H9 (cell line): ENCODE measurements around the gene EIF2D. TPM values are rescaled to one million over a fixed set of nuclear protein-coding genes. Genes with fewer than 3 reads are reported as not detected.

Source experiments
- DNase-seq: peaks from one replicate; pipeline ENCODE4 v3.0.0-alpha.2; 2017
- H2AFZ ChIP-seq: one replicate; pipeline ENCODE4 v1.6.1; 2013; ENCODE audit warnings: mild to moderate bottlenecking, low read length, control low read depth, moderate library complexity
- H2AK5ac ChIP-seq: 2 replicates; pipeline ENCODE4 v1.6.1; 2013; ENCODE audit warnings: low read length, control low read depth, mixed read lengths; ENCODE audit not compliant: insufficient read length
- H2BK120ac ChIP-seq: one replicate; pipeline ENCODE4 v1.6.1; 2013; ENCODE audit warnings: low read depth, mild to moderate bottlenecking, low read length, control low read depth, inconsistent platforms; ENCODE audit not compliant: poor library complexity, severe bottlenecking
- H2BK12ac ChIP-seq: 2 replicates; pipeline ENCODE4 v1.6.1; 2013; ENCODE audit warnings: low read length, control low read depth, mixed read lengths, low read depth; ENCODE audit not compliant: insufficient read length
- H2BK15ac ChIP-seq: 2 replicates; pipeline ENCODE4 v1.6.1; 2013; ENCODE audit warnings: low read depth, low read length, control low read depth
- H2BK20ac ChIP-seq: one replicate; pipeline ENCODE4 v1.6.1; 2013; ENCODE audit warnings: low read depth, mild to moderate bottlenecking, low read length, control low read depth, inconsistent platforms; ENCODE audit not compliant: poor library complexity, severe bottlenecking
- H2BK5ac ChIP-seq: 2 replicates; pipeline ENCODE4 v1.6.1; 2013; ENCODE audit warnings: low read length, control low read depth, mixed read lengths; ENCODE audit not compliant: insufficient read length
- H3K14ac ChIP-seq: 2 replicates; pipeline ENCODE4 v1.6.1; 2013; ENCODE audit warnings: low read length, control low read depth; ENCODE audit not compliant: insufficient read depth
- H3K18ac ChIP-seq: 2 replicates; pipeline ENCODE4 v1.6.1; 2013; ENCODE audit warnings: low read depth, mild to moderate bottlenecking, mixed read lengths, low read length, control low read depth; ENCODE audit not compliant: insufficient read length
- H3K23ac ChIP-seq: 2 replicates; pipeline ENCODE4 v1.6.1; 2013; ENCODE audit warnings: low read length, control low read depth, mixed read lengths, low read depth; ENCODE audit not compliant: insufficient read length
- H3K23me2 ChIP-seq: 2 replicates; pipeline ENCODE4 v1.6.1; 2013; ENCODE audit warnings: low read depth, mild to moderate bottlenecking, mixed read lengths, low read length, control low read depth; ENCODE audit not compliant: insufficient read length, poor library complexity, severe bottlenecking
- H3K27ac ChIP-seq: 2 replicates; pipeline ENCODE4 v1.5.1; 2013; ENCODE audit warnings: low read length, control low read depth, mixed read lengths, low read depth; ENCODE audit not compliant: insufficient read length
- H3K27me3 ChIP-seq: 2 replicates; pipeline ENCODE4 v1.6.1; 2013; ENCODE audit warnings: low read length, control low read depth, inconsistent platforms; ENCODE audit not compliant: insufficient read depth
- H3K4ac ChIP-seq: 2 replicates; pipeline ENCODE4 v1.6.1; 2013; ENCODE audit warnings: low read depth, mild to moderate bottlenecking, control low read depth, inconsistent platforms, low read length, moderate library complexity
- H3K4me1 ChIP-seq: 2 replicates; pipeline ENCODE4 v1.6.1; 2013; ENCODE audit warnings: low read length, control low read depth, inconsistent platforms; ENCODE audit not compliant: insufficient read depth
- H3K4me2 ChIP-seq: 2 replicates; pipeline ENCODE4 v1.6.1; 2013; ENCODE audit warnings: low read length, control low read depth, mixed read lengths; ENCODE audit not compliant: insufficient read length, insufficient read depth
- H3K56ac ChIP-seq: 2 replicates; pipeline ENCODE4 v1.6.1; 2013; ENCODE audit warnings: low read depth, mild to moderate bottlenecking, mixed read lengths, low read length, control low read depth; ENCODE audit not compliant: insufficient read length
- H3K79me1 ChIP-seq: 2 replicates; pipeline ENCODE4 v1.6.1; 2013; ENCODE audit warnings: low read depth, mild to moderate bottlenecking, moderate library complexity, low read length, control low read depth, inconsistent platforms; ENCODE audit not compliant: insufficient read depth, poor library complexity, severe bottlenecking
- H3K79me2 ChIP-seq: 2 replicates; pipeline ENCODE4 v1.6.1; 2013; ENCODE audit warnings: low read length, control low read depth, inconsistent platforms; ENCODE audit not compliant: insufficient read depth
- H3K9ac ChIP-seq: 2 replicates; pipeline ENCODE4 v1.6.1; 2013; ENCODE audit warnings: low read length, control low read depth, mixed read lengths; ENCODE audit not compliant: insufficient read length; ENCODE audit errors: extremely low read depth
- H3K9me3 ChIP-seq: one replicate; pipeline ENCODE4 v1.6.1; 2013; ENCODE audit warnings: low read depth, low read length, inconsistent platforms; ENCODE audit not compliant: control insufficient read depth
- H3T11ph ChIP-seq: one replicate; pipeline ENCODE4 v1.6.1; 2013; ENCODE audit warnings: mild to moderate bottlenecking, low read length, control low read depth, inconsistent platforms
- H4K20me1 ChIP-seq: one replicate; pipeline ENCODE4 v1.6.1; 2013; ENCODE audit not compliant: control insufficient read depth, insufficient read length, insufficient read depth
- H4K5ac ChIP-seq: 2 replicates; pipeline ENCODE4 v1.6.1; 2013; ENCODE audit warnings: low read depth, mild to moderate bottlenecking, mixed read lengths, low read length, control low read depth; ENCODE audit not compliant: insufficient read length
- H4K8ac ChIP-seq: replicated peaks from 2 replicates; pipeline ENCODE4 v1.6.1; 2013; ENCODE audit warnings: low read length, control low read depth, mixed read lengths, low read depth; ENCODE audit not compliant: insufficient read length
- H4K91ac ChIP-seq: 2 replicates; pipeline ENCODE4 v1.6.1; 2013; ENCODE audit warnings: low read depth, mild to moderate bottlenecking, moderate library complexity, mixed read lengths, low read length, control low read depth; ENCODE audit not compliant: insufficient read length
- H3K27ac Mint-ChIP-seq, 3 experiments: 2 replicates in 2 of 3; 3 replicates in 1 of 3; pipeline ENCODE4 v1.8.0; 2020 to 2021; ENCODE audit warnings: mixed read lengths in 3 of 3, mild to moderate bottlenecking in 1 of 3, moderate library complexity in 1 of 3
- H3K27me3 Mint-ChIP-seq: 2 replicates; pipeline ENCODE4 v1.8.0; 2021; ENCODE audit warnings: low read depth, mild to moderate bottlenecking, moderate library complexity, mixed read lengths
- H3K36me3 Mint-ChIP-seq, 3 experiments: 2 replicates in 2 of 3; 3 replicates in 1 of 3; pipeline ENCODE4 v1.8.0; 2020 to 2021; ENCODE audit warnings: low read depth in 3 of 3, mixed read lengths in 3 of 3; ENCODE audit not compliant: insufficient read depth in 1 of 3
- H3K4me1 Mint-ChIP-seq, 2 experiments: 2 replicates each; pipeline ENCODE4 v1.8.0; 2020; ENCODE audit warnings: mixed read lengths in 2 of 2
- H3K4me3 Mint-ChIP-seq, 2 experiments: 2 replicates in 1 of 2; 3 replicates in 1 of 2; pipeline ENCODE4 v1.8.0; 2020 to 2021; ENCODE audit warnings: mild to moderate bottlenecking in 2 of 2, mixed read lengths in 2 of 2, moderate library complexity in 1 of 2
- H3K9me3 Mint-ChIP-seq, 2 experiments: 2 replicates in 1 of 2; 3 replicates in 1 of 2; pipeline ENCODE4 v1.8.0; 2020; ENCODE audit warnings: mild to moderate bottlenecking in 2 of 2, mixed read lengths in 2 of 2, moderate library complexity in 1 of 2
- WGBS: extraction: QIAGEN DNeasy Blood & Tissue Kit; methylation state at CpG from one replicate; pipeline ENCODE4 v1.1.7; 2013; ENCODE audit warnings: missing lambda C conversion rate, low lambda C conversion rate, mixed read lengths; ENCODE audit not compliant: insufficient read length; ENCODE audit errors: extremely low coverage; 5-methylcytosine and 5-hydroxymethylcytosine counted together
- total RNA-seq: library from RNA; stranded (reverse); gene quantifications from 2 replicates; pipeline ENCODE4 v1.2.1, GENCODE V29; 2021
- TF ChIP-seq, protein P1 (sequence below): fragments of 200-600 bp; sonication (generic); conservative IDR thresholded peaks from 3 replicates; pipeline ENCODE4 v1.8.0; 2021; ENCODE audit warnings: antibody characterized with exemption, mild to moderate bottlenecking

EIF2D gene
- total RNA-seq, 1 experiment from 2014 or later = 35.8 TPM

DNA sequence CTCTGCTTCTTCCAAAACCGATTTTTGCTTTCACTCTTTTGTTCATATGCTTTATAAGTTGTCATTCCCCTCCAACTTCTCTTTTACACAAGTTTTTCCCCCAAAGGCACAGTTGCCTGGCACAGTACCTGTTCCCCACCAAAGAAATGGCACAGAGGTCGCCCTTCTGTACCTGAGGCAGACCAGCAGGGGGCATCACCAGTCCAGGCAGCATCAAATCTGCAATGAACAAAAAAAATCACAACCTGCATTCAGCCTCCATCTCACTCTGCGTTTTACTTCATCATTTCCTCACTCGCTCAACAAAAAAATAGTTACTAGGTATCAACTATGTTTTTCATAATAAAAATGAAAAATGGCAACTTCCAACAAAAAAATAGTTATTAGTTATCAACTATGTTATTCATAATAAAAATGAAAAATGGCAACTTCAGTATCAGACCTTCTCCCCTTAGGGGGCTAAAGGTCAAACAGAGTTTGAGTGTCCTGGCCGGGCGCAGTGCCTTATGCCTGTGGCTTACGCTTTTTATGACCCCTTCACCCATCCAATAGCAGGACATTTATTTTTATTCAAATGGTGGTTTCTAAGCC, 4.1 kb downstream of the EIF2D start:
- Histone ChIP-seq H3K4ac (no peak overlapping the region), H3K23me2 (peaks cover 7% of the 10 kb centered on the region), H3K18ac (no peak overlapping the region), H3K4me1 (no peaks in the 10 kb centered on the region), H2BK120ac (no peak overlapping the region), H3K4me2 (no peak overlapping the region), H3K56ac (no peak overlapping the region), H3K27ac (no peak overlapping the region), H3K9me3 (no peaks in the 10 kb centered on the region), H3T11ph (no peak overlapping the region), H2AK5ac (no peak overlapping the region), H3K79me1 (no peaks in the 10 kb centered on the region), H3K27me3 (no peaks in the 10 kb centered on the region), H4K5ac (no peak overlapping the region), H2BK15ac (no peak overlapping the region), H2BK12ac (no peak overlapping the region), H3K23ac (no peak overlapping the region), H3K9ac (no peak overlapping the region), H4K8ac (no peak overlapping the region), H2AFZ (no peak overlapping the region), H3K14ac (no peak overlapping the region), H4K91ac (no peak overlapping the region), H2BK20ac (no peak overlapping the region), H3K79me2 (no peaks in the 10 kb centered on the region), H4K20me1 (no peaks in the 10 kb centered on the region), H2BK5ac (no peak overlapping the region)
- TF ChIP-seq, protein P1, sequence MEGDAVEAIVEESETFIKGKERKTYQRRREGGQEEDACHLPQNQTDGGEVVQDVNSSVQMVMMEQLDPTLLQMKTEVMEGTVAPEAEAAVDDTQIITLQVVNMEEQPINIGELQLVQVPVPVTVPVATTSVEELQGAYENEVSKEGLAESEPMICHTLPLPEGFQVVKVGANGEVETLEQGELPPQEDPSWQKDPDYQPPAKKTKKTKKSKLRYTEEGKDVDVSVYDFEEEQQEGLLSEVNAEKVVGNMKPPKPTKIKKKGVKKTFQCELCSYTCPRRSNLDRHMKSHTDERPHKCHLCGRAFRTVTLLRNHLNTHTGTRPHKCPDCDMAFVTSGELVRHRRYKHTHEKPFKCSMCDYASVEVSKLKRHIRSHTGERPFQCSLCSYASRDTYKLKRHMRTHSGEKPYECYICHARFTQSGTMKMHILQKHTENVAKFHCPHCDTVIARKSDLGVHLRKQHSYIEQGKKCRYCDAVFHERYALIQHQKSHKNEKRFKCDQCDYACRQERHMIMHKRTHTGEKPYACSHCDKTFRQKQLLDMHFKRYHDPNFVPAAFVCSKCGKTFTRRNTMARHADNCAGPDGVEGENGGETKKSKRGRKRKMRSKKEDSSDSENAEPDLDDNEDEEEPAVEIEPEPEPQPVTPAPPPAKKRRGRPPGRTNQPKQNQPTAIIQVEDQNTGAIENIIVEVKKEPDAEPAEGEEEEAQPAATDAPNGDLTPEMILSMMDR = peak; percentile 80
- Mint-ChIP-seq H3K4me3 (no peak overlapping the region), H3K27ac (no peak overlapping the region), H3K9me3 (no peaks in the 10 kb centered on the region), H3K27me3 (no peaks in the 10 kb centered on the region), H3K36me3 (peaks cover 0 to 33% (median 20%) of the 10 kb centered on the region in 3 experiments), H3K4me1 (peaks cover 9 to 12% of the 10 kb centered on the region in 2 experiments)
- WGBS = no CpG with 5 or more reads among the region's 7 CpGs
- DNase-seq = peak; percentile 41
